Hepatic stellate cell (primary cell): ENCODE results near the gene BPIFB3.

Experiments used
- DNase-seq: peaks from one replicate; pipeline ENCODE4 v3.0.0; 2011; ENCODE audit warnings: low spot score

Gene BPIFB3

GRCh38 chr20:33064572-33065287 lies 11.0 kb downstream of the BPIFB3 start:
- no peak for DNase-seq

- DNase-seq = no peak
Measured at GRCh38 chr20:33065785-33066184, 12.1 kb downstream of the BPIFB3 start.

- DNase-seq = no peak
Measured at GRCh38 chr20:33067806-33068205, 14.1 kb downstream of the BPIFB3 start.

GRCh38 chr20:33068251-33068939 lies 14.7 kb downstream of the BPIFB3 start:
- DNase-seq = no peak

GRCh38 chr20:33069673-33070072 lies 16.0 kb downstream of the BPIFB3 start:
- no peak for DNase-seq

GRCh38 chr20:33070111-33071053 lies 16.7 kb downstream of the BPIFB3 start:
- no peak for DNase-seq

GRCh38 chr20:33071198-33071597 lies 17.5 kb downstream of the BPIFB3 start:
- DNase-seq = no peak

- no peak for DNase-seq
Measured at GRCh38 chr20:33072362-33072761, 18.7 kb downstream of the BPIFB3 start.

GRCh38 chr20:33072813-33073212 lies 19.1 kb downstream of the BPIFB3 start:
- no peak for DNase-seq

GRCh38 chr20:33074675-33075074 lies 21.0 kb downstream of the BPIFB3 start:
- no peak for DNase-seq

GRCh38 chr20:33075281-33075680 lies 21.6 kb downstream of the BPIFB3 start:
- DNase-seq = no peak

GRCh38 chr20:33076662-33077372 lies 23.1 kb downstream of the BPIFB3 start:
- no peak for DNase-seq

GRCh38 chr20:33079259-33079658 lies 25.6 kb downstream of the BPIFB3 start, which contains the start of gene BPIFB4:
Gene BPIFB4 (plus strand): TSS chr20:33079643. CDS start chr20:33081527, 1,884 bp downstream.
- no peak for DNase-seq

GRCh38 chr20:33081411-33082154 lies 27.9 kb downstream of the BPIFB3 start:
- DNase-seq = no peak

GRCh38 chr20:33082546-33082945 lies 28.8 kb downstream of the BPIFB3 start:
- DNase-seq = no peak

- DNase-seq = no peak
Measured at GRCh38 chr20:33083544-33084340, 30.0 kb downstream of the BPIFB3 start.

GRCh38 chr20:33084722-33085121 lies 31.0 kb downstream of the BPIFB3 start:
- DNase-seq = no peak

GRCh38 chr20:33086052-33086722 lies 32.5 kb downstream of the BPIFB3 start:
- DNase-seq = no peak

- no peak for DNase-seq
Measured at GRCh38 chr20:33091147-33091546, 37.4 kb downstream of the BPIFB3 start.

GRCh38 chr20:33091693-33092092 lies 38.0 kb downstream of the BPIFB3 start:
- DNase-seq = no peak
